HG03457 (cell line): Measurements from ENCODE around the gene COX19.
"Not testable (repeated sequence)": the region's sequence is repeated elsewhere in the genome, so short reads cannot be mapped to it uniquely, and the experiment has no call there.

ENCODE experiments used
- ATAC-seq: cut with Tn5 transposase; IDR thresholded peaks from one replicate; pipeline ENCODE4 v1.9.1; 2021; ENCODE audit warnings: moderate number of reproducible peaks; ENCODE audit not compliant: unreplicated experiment

The COX19 gene

GRCh38 chr7:962401-963081, 12.8 kb downstream of the COX19 start:
- ATAC-seq = no peak

GRCh38 chr7:961546-962400, 13.6 kb downstream of the COX19 start:
- ATAC-seq = no peak

GRCh38 chr7:960972-961371, 14.4 kb downstream of the COX19 start:
- ATAC-seq = not testable (repeated sequence)

- ATAC-seq = no peak
These were observed 15.0 kb downstream of the COX19 start for GRCh38 chr7:960269-960871.

GRCh38 chr7:959740-960139, 15.6 kb downstream of the COX19 start:
- ATAC-seq = not testable (repeated sequence)

- no peak for ATAC-seq
These were observed 16.1 kb downstream of the COX19 start for GRCh38 chr7:959271-959670.

- no peak for ATAC-seq
These were observed 16.8 kb downstream of the COX19 start for GRCh38 chr7:958221-959200.

- no peak for ATAC-seq
These were observed 17.7 kb downstream of the COX19 start for GRCh38 chr7:957418-958220.

GRCh38 chr7:956031-956430, 19.3 kb downstream of the COX19 start:
- no peak for ATAC-seq

GRCh38 chr7:954330-955238, 20.8 kb downstream of the COX19 start, which contains the start of gene ADAP1:
Gene ADAP1 (minus strand): TSS chr7:954680. CDS start chr7:954477, 203 bp downstream.
- no peak for ATAC-seq

GRCh38 chr7:953547-954327, 21.6 kb downstream of the COX19 start:
- no peak for ATAC-seq

- ATAC-seq = no peak
These were observed 22.6 kb downstream of the COX19 start for GRCh38 chr7:952548-953441.

GRCh38 chr7:951881-952547, 23.3 kb downstream of the COX19 start:
- ATAC-seq = no peak

- no peak for ATAC-seq
These were observed 26.1 kb downstream of the COX19 start for GRCh38 chr7:949021-949934.
